ENCODE measurements around the gene RAPGEF1.
"Not testable (repeated sequence)": the region's sequence is repeated elsewhere in the genome, so short reads cannot be mapped to it uniquely, and the experiment has no call there.

The RAPGEF1 gene

DNA sequence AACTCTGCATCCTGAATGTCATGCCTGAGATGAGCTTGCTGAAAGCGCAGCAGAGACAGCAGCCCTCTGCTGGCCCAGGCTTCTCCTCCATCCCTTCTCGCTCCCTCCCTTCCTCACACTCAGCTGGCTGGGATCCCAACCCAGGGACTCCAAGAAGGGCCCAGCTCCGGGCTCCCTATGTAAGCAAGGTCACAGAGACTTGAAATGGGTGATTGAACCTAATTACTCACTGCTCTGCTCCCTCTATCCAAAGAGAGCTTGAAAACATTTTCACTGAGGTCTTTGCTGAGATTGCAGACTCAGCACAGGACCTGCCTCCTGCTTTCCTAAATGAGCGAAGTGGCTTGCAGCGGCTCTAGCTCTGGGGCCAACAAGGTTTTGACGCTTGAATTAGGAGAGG is 42.8 kb downstream of the RAPGEF1 start:
- H3K4me3 ChIP-seq (ENCODE audit: low read length), result no peak overlapping the region
- no peak for DNase-seq (ENCODE audit: low read depth, low spot score)

DNA sequence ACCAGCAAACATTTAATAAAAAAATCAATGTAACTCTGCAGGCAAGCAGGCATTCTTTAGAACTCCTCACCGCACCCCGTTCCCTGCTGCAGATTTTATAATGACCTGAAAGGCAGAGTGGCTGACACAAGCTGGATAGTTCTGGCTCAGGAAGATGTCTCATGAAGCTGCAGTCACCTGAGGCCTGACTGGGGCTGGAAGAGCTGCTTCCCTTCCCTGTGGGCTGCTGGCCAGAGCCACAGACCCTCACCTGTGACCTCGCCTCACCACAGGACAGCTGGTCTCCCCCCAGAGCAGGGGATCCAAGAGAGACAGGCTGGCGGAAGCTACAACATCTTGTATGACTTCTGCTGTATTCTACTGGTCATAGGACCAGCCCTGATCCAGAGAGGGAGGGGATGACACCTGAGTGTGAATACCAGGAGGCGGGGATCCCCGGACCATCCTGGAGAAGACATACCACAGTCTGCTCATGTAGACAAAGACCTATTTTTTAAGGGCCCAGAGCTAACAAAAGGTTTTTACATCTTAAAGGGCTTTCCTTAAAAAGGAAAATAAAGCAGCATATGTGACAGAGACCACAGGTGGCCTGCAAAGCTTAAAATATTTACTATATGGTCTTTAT is 43.9 kb downstream of the RAPGEF1 start:
- H3K4me3 ChIP-seq (ENCODE audit: low read length), result no peak overlapping the region
- DNase-seq (ENCODE audit: low read depth, low spot score), result no peak

DNA sequence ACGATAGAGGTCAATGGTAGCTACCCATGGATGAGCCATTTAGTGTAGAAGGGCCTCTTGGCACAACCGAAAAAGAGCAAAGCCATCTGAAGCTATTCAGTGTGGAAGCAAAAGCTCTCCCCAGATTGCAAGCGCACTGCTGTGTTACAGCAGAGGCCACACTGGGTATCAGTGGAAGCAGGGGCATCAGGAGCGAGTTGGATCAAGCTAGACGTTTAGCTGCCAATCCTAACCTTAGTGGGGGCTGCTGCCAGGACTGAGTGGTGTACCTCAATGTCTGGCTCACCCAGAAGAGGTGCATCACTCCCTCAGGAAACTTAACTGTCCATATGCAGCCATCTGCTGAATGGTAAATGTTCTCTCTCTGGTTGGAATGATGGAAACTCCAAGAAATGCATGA is 44.5 kb downstream of the RAPGEF1 start:
- no peak for DNase-seq (ENCODE audit: low read depth, low spot score)
- H3K4me3 ChIP-seq (ENCODE audit: low read length), result no peak overlapping the region

DNA sequence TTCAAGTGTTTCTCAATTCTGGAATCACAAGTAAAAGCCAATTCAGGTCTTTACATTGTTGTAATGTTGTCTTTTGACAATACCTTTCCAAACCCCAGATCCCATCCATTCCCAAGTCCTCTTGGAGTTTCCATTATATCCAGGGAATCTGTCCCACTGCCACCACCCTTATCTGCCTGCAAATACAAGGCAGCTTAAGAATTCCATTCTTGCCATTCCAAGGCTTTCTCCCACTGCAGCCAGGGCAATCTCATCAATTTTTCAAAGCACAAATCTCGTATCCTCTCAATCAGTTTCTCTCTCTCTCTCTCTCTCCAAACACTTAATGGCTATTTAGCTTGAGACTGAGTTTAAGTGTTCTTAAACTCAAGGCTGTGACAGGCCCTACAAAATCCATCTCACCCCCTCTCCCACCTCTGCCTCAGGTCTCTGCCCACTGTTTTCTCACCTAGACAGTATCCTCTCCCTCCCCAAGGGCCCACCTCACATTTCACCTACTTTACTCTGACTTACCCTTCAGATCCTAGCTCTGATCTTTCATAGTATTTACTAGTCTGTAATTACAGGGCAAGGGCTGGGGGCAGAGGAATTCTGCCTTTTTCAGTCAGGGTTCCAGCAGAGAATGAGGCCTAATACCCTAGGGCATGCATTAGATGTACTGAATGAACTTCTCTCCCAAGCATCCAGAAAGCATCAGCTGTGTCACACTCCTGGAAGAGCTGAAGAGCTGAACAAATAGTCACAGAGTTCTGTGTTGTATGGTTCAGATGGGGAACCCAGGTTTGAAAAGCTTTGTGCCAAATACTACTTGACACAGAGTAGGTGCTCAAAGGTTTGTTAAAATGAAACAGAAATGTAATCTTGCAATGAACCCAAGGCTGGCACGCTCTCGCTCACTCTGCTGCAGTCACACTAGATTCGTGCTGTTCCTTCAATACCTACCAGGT is 46.0 kb downstream of the RAPGEF1 start:
- H3K4me3 ChIP-seq (ENCODE audit: low read length), result no peak overlapping the region

DNA sequence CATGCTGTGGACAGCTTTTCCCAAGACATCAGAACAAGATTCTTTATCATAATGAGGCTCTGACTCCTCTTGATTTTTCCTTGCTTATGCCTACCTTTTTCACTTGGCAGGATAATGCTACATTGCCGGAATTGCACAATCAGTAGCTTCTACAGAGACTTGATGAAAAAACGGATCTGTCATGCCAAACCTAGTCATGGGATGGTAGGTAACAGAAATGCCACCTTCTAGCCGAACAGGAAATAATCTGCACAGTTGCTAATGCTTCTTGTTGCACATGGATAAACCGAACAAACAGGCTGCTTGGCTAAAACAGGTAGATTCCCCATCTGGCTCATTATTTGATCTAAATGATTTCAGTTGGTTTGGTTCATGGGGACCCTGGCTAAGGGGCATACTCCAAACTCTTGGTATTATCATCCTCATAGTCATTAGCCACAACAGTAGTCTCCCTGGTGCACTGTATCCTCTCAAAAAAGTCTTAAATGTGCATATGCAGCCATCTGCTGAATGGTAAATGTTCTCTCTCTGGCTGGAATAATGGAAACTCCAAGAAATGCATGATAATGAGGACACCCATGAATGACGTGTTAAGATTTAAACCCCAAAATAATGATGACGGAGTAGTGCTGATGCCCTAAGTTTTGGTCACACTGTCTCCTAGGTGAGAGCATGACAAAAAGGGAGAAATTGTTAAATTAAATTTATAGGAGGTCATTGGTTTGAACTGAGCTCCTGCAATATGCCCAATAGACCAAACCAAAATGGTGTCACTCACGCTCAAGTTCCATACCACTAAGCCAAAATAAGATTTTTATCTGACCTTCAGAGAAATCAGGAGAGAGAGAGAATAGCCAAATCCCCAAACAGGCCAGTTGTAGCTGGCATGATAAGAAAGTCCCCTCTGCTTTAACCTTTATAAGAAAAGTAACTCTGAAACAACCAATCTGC is 47.0 kb downstream of the RAPGEF1 start:
- DNase-seq (ENCODE audit: low read depth, low spot score), result no peak
- H3K4me3 ChIP-seq (ENCODE audit: low read length), result no peak overlapping the region

More for the DNA sequence above, 46.0 kb downstream of the RAPGEF1 start:
- DNase-seq (ENCODE audit: low read depth, low spot score), result no peak

DNA sequence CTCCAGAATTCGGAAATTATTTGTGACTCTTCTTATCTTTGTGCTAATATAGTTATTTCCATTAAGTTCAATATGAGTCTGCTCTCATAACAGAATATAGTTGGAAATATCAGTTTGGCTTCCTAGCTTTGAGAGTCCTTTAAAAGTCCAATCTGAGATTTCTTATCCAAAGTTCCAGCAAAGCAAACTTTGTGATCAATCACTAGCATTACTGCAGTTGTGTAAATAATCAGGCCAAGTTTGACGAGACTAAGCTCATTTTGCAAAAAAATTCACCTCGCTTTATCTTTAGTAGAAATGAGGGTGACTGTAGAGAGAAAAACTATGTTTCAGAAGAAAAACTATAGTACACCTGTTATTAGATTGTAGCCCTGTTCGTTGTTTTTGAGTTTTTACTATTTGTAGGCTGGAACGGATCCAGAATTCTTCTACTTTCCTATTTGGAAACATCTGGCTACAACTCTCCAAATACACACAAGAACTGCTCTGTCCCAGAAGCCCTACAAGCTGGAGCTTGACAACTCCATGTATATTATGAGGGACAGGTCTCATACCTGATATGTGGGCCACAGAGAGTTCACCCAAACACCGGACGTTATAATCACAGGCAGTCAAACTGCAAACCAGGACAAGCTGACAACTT is 47.8 kb downstream of the RAPGEF1 start:
- DNase-seq (ENCODE audit: low read depth, low spot score), result no peak
- no peak overlapping the region for H3K4me3 ChIP-seq (ENCODE audit: low read length)

DNA sequence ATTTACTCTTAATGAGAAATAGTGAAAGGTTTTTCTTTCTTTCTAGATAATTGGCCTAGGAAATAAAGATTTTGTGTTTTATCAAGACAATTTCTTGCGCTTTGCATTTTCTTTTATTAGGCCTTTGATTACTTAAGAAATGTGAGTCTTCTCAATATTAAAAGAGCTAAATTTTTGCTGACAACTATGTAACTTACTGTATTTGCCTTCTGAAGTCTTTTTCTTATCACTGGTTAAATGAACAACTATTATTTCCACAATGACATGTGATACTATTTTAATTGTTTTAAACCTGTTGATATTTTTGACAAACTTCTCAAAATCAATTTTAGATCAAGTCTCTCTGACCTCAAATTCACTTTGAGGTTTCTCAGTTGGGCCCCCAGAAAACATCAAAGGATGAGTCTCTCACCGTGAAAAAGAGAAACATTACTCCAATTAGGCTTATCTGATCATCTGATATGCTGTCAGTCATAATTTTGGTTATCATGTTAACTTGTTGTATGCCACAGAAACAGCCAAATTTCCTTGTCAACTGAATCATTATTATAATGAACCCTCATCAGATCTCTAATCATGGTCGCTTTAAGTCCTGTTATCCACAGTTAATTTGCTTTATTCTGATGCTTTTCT is 48.8 kb downstream of the RAPGEF1 start:
- DNase-seq (ENCODE audit: low read depth, low spot score), result no peak
- no peak overlapping the region for H3K4me3 ChIP-seq (ENCODE audit: low read length)

DNA sequence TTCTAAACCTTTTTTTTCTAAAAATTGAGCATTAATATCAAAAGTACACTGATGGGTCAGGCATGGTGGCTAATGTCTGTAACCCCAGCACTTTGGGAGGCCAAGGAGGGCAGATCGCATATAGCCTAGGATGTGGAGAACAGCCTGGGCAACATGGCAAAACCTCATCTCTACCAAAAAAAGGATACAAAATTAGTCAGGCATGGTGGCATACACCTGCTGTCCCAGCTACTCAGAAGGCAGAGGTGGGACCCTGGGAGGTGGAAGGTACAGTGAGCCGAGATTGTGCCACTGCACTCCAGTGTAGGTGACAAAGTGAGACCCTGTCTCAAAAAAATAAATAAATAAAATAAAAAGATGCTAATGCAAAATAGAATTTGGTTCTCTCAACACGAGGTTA is 49.4 kb downstream of the RAPGEF1 start:
- H3K4me3 ChIP-seq (ENCODE audit: low read length), result no peak overlapping the region
- no peak for DNase-seq (ENCODE audit: low read depth, low spot score)

DNA sequence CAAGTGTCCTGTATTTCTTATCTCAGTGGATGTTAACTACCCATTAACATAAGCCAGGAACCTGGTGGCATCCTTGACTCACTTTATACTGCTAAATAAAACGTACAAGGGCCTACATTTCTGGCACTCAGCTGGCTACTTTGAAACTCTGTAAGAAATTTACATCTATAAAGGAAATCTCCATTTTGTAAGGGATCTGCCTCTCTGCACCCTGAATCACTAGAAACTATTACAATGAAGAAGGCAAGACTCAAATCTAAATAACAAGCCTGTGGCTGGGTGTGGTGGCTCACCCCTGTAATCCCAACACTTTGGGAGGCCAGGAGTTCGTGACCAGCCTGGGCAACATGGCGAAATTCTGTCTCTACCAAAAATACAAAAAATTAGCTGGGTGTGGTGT is 51.5 kb downstream of the RAPGEF1 start:
- no peak for DNase-seq (ENCODE audit: low read depth, low spot score)
- H3K4me3 ChIP-seq (ENCODE audit: low read length), result no peak overlapping the region

DNA sequence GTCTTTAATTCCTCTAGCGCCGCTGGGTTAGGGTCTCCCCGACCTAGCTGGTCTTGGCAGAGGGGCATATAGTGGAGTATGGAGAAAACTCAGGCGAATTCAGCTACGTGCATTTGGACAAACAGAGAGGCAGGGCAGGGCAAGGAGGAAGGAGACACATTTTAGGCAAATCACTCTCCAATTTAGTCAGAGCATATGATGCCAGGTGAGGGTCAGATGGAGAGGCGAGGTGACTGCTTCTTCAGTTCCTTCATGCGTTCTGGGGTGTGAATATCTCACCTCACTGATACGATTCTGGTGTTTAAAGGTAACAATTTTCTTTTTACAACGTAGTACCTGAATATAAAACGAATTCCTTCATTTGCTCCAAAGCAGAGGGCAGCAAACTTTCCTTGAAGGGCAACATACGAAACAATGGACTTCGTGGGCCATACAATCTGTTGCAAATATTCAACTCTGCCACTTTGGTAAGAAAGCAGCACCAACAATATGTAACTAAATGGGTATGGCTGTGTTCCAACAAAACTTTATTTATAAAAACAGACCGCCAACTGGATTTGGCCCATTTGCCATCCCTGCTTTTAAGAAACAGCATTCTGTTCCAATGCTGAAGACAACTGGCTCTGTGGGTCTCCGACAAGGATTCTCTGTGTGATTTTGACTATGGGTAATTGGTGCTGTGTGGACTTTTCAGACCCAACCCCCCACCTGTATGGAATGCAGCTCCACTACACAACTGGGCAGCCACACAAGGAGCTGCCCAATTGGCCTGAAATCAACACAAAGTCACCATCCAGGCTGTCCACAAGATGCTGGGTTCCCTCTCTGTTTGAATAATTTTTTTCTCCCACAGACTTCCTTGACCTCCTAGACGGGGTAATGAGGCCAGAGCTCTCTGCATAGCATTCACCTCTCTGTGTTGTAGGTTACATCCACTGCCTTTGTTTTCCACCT is 53.8 kb downstream of the RAPGEF1 start:
- no peak overlapping the region for H3K4me3 ChIP-seq (ENCODE audit: low read length)
- no peak for DNase-seq (ENCODE audit: low read depth, low spot score)

DNA sequence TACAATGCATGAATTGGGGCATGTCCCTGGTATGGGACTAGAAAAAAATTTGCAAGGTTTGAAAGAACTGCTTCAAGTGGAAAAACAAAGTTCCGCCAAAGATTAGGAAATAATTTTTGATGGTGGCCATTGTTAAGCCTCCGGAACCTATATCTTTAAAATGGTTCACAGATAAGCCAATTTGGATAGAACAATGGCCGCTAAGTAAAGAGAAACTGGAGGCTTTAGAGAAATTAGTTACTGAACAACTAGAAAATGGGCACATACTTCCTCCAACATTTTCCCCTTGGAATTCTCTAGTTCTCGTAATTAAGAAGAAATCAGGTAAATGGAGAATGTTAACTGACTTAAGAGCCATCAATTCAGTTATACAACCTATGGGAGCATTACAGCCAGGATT is 56.8 kb downstream of the RAPGEF1 start:
- not testable (repeated sequence) for H3K4me3 ChIP-seq (ENCODE audit: low read length); DNase-seq (ENCODE audit: low read depth, low spot score)

DNA sequence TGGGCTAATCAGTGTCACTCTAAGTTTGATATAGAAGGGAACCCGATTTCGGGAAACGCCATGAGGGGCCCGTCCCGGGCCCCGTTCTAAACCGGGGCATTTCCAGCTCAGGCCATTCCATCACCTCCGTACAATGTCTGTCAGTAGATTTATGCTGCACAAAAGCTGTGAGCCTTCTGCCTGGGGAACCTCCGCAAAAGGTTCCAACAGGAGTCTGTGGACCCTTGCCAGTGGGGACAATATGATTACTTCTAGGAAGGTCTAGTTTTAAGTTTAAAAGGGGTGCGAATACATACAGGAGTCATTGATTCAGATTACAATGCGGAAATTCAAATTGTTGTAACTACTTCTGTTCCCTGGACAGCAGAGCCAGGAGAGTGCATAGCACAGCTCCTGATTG is 57.6 kb downstream of the RAPGEF1 start:
- H3K4me3 ChIP-seq (ENCODE audit: low read length), result no peak overlapping the region
- no peak for DNase-seq (ENCODE audit: low read depth, low spot score)

DNA sequence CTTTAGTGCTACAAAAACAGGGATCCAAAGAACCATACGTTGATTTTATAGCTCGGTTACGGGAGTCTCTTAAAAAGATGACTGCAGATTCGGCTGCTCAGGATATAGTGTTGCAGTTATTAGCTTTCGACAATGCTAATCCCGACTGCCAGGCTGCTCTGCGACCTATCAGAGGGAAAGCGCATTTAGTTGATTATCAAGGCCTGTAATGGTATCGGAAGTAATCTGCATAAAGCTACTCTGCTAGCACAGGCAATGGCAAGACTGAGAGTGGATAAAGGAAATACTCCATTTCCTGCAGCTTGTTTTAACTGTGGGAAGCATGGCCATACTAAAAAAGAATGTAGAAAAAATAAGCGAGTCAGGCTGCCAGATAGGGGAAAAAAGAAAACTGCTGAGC is 58.0 kb downstream of the RAPGEF1 start:
- H3K4me3 ChIP-seq (ENCODE audit: low read length); DNase-seq (ENCODE audit: low read depth, low spot score): not testable (repeated sequence)

DNA sequence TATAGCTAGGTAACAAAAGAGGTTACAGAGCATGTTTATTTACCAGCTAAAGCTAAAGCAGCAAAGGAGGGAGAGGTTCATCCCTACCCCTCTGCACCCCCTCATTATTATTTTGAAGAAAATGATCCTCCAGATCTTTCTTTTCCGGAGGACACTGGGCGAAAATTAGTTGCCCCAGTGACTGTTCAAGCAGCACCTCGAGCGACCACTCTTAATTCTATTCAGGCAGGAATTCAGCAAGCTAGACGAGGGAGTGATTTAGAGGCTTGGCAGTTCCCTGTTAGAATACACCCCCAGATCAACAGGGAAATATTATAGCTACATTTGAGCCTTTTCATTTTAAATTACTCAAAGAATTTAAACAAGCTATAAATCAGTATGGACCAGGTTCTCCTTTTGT is 58.8 kb downstream of the RAPGEF1 start:
- not testable (repeated sequence) for DNase-seq (ENCODE audit: low read depth, low spot score); H3K4me3 ChIP-seq (ENCODE audit: low read length)

DNA sequence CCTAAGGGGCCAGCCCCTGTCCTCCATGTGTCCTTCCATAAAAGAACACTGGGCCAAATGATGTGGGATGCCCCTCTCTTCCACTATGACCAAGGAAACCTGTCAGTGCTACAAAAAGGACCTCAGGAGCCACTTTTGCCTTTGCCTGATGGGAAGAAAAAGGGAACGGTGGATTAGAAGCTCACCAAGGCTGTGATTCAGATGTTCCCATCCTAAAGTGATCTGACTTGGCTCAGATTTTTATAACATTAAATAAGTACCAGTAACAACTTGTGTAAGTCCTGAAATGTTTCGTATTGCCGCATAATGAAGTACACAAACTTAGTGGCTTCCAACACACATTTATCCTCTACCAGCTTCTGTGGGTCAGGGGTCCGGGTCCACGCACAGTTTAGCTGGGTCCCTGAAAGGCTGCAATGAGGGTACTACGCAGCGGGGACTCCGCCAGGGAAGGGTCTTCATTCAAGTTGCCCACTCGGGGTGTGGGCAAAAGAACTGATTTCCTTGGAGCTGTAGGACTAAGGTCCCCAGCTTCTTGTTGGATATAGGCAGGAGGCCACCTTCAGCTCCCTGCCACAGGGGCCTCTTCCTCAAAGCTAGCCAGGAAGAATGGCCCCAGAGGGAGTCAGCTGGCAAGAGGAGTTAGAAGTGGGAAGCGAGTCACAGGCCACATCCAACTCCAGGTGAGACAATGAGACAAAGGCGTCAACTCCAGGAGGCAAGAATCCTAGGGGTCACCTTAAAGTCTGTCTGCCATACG is 60.4 kb downstream of the RAPGEF1 start:
- no peak overlapping the region for H3K4me3 ChIP-seq (ENCODE audit: low read length)
- DNase-seq (ENCODE audit: low read depth, low spot score), result no peak

DNA sequence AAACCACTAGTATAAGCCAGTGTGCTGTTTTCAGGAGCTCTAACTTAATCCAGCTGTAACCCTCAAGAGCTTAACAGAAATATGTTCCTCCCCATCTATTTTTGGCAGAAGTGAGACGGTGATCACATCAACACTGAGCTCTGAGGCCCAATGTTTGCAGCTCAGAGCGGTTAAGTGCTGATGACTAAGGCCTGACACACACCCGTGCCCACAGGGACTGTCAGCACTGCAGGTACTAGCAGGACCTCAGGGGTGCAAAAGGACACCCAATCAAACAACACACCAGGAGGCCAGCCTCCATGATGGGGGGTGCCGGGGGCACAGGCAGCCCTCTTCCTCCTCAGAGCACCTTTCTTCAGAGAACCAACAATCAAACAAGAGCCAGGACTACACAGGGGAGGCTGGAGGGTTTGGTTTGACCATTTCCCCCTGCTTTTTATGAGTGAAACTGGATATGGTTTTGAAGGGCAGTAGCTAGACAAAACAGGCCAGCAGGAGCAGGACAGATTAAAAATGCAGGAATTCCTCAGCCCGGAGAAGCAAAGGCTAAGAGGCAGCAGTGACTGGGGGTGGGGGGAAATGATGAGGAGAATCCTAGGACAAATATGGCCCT is 61.3 kb downstream of the RAPGEF1 start:
- H3K4me3 ChIP-seq (ENCODE audit: low read length), result no peak overlapping the region
- no peak for DNase-seq (ENCODE audit: low read depth, low spot score)
